Left ventricle myocardium inferior (tissue), 1 donor: ENCODE measurements around the gene PLA2G5. TPM values are rescaled to one million over a fixed set of nuclear protein-coding genes. Genes with fewer than 3 reads are reported as not detected.

Experiments
- DNase-seq: peaks from one replicate; pipeline ENCODE4 v3.0.0-alpha.2; 2020
- H3K27ac ChIP-seq: fragments of 200-600 bp; replicated peaks from 2 replicates; pipeline ENCODE4 v1.8.0; 2021
- H3K27me3 ChIP-seq: fragments of 200-600 bp; 2 replicates; pipeline ENCODE4 v1.8.0; 2021; ENCODE audit warnings: low read depth
- H3K36me3 ChIP-seq: fragments of 200-600 bp; 2 replicates; pipeline ENCODE4 v1.8.0; 2021
- H3K4me1 ChIP-seq: fragments of 200-600 bp; 2 replicates; pipeline ENCODE4 v1.8.0; 2021
- H3K4me3 ChIP-seq: fragments of 200-600 bp; 2 replicates; pipeline ENCODE4 v1.8.0; 2021; ENCODE audit warnings: mild to moderate bottlenecking, moderate library complexity
- H3K9me3 ChIP-seq: fragments of 200-600 bp; replicated peaks from 2 replicates; pipeline ENCODE4 v1.8.0; 2021
- intact Hi-C: fragments of 100-400 bp; cut with micrococcal nuclease; formaldehyde crosslinking; loops from one replicate; pipeline ENCODE4 v1.11.0; 2022
- total RNA-seq: library from RNA; stranded (reverse); fragmentation: NEBNext Ultra II Directional; extraction: Animal tissue kit (Norgen Biotek cat#: 25700); gene quantifications from one replicate; pipeline ENCODE4 v1.2.1, GENCODE V29; 2021
- TF ChIP-seq, protein P1 (sequence below): fragments of 200-600 bp; IDR thresholded peaks from 2 replicates; pipeline ENCODE4 v1.8.0; 2021; ENCODE audit warnings: antibody characterized with exemption, mild to moderate bottlenecking, borderline replicate concordance
- donor health status: DM: no; HTN: yes; CAD: no; lungs with severe emphysema.

The PLA2G5 gene
- total RNA-seq, 1 donor from 2014 or later = 51.4 TPM

DNA sequence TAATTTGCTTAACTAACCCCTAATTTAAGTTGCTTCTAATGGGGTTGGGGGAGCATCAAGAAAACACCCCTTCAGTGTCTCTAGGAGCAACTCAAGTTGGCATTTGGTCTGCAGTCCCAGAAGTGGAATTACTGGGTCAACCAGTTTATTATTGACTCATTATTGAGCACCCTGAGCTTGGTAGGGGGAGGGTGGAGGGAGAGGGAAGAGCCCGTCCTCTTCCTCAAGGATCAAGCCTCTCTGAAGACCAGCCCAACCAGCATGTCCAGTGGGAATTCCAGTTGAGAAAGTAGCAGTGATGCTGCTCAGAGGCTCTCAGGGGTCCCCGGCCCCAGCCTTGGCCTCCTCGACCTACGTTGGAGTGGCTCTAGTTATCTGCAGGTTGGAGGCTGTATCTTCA, 67.1 kb downstream of the PLA2G5 start:
- Histone ChIP-seq H3K4me1 (no peaks in the 10 kb centered on the region), H3K4me3 (no peak overlapping the region), H3K27ac (no peak overlapping the region), H3K27me3 (peaks cover 26% of the 10 kb centered on the region), H3K9me3 (no peaks in the 10 kb centered on the region), H3K36me3 (no peaks in the 10 kb centered on the region)
- DNase-seq = no peak
- TF ChIP-seq, protein P1, sequence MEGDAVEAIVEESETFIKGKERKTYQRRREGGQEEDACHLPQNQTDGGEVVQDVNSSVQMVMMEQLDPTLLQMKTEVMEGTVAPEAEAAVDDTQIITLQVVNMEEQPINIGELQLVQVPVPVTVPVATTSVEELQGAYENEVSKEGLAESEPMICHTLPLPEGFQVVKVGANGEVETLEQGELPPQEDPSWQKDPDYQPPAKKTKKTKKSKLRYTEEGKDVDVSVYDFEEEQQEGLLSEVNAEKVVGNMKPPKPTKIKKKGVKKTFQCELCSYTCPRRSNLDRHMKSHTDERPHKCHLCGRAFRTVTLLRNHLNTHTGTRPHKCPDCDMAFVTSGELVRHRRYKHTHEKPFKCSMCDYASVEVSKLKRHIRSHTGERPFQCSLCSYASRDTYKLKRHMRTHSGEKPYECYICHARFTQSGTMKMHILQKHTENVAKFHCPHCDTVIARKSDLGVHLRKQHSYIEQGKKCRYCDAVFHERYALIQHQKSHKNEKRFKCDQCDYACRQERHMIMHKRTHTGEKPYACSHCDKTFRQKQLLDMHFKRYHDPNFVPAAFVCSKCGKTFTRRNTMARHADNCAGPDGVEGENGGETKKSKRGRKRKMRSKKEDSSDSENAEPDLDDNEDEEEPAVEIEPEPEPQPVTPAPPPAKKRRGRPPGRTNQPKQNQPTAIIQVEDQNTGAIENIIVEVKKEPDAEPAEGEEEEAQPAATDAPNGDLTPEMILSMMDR = no peak
- intact Hi-C loops = no loop called here

DNA sequence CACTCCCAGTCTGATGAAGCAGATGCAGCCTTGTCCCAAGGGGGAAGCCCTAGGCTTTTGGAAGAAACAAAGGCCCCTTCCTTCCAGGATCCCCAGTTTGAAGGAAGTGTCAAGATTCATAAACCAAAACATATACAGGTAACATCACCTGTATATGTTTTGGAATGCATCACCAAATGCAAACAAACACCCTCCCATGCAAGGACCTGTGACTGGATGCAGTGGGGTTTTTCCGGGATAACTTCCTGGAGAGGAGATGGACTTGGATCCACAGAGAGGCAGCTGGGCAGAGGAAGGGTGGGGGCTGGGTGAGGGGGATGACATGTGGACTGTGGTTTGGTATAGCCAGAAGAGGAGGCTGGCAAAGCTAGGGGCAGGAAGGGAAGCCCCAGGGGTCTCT, 67.6 kb downstream of the PLA2G5 start:
- no peak for DNase-seq
- H3K27ac ChIP-seq = no peak overlapping the region
- intact Hi-C loops = no loop called here
- H3K9me3 ChIP-seq = no peaks in the 10 kb centered on the region
- H3K36me3 ChIP-seq = no peaks in the 10 kb centered on the region
- H3K4me3 ChIP-seq = no peak overlapping the region
- TF ChIP-seq, protein P1 = no peak
- peaks cover 26% of the 10 kb centered on the region for H3K27me3 ChIP-seq
- H3K4me1 ChIP-seq = no peaks in the 10 kb centered on the region

DNA sequence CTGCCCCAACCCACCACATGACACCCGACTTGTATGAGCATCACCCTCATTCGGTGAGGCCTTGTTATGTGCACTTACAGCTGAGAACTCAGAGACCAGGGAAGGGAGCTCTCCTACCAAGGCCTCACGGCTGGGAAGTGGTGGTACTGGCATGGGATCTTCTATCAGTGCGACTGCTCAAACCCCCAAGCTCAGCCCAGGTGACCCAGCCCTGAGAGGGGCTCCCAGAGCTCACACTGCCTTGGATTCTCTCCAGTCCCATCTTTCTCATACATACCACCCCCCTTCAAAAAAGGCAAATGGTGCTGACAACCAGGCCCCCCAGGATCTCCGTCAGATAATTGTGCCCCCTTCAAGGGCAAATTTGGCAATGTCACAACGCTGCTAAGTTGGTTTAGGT, 68.4 kb downstream of the PLA2G5 start:
- no peaks in the 10 kb centered on the region for H3K36me3 ChIP-seq
- DNase-seq = no peak
- H3K4me1 ChIP-seq = no peaks in the 10 kb centered on the region
- TF ChIP-seq, protein P1 = no peak
- H3K27me3 ChIP-seq = peaks cover 26% of the 10 kb centered on the region
- intact Hi-C loops = no loop called here
- no peak overlapping the region for H3K4me3 ChIP-seq
- H3K27ac ChIP-seq = no peak overlapping the region
- H3K9me3 ChIP-seq = no peaks in the 10 kb centered on the region

DNA sequence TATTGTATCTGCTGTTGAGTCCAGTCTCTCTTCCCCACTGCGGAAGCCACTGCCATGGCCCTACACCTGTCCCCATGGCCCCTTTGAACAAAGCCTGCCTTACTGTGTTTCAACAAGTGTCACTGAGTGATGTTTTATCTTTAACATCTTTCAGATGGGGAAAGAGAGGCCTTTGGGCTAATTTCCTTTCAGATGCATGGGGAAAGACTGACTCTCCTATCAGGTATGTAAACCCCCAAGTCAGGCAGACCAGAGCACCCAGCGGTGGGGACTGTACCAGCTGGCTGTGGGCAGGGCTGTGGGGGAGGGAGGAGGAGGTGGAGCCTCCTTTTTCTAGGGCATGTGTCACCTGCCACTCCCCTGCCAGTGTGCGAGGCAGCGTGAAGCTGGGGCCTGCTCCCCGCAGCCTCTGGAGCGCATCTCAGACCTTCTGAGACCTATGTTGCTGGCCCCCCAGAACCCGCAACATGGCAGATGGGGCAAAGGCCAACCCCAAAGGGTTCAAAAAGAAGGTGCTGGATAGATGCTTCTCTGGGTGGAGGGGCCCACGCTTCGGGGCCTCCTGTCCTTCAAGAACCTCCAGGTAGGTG, 69.1 kb downstream of the PLA2G5 start, which contains the start of gene PLA2G2F:
Gene PLA2G2F (plus strand): TSS at position 363 of the 590 bp plus-strand sequence. CDS start 105 bp downstream, at position 468.
- TF ChIP-seq, protein P1 = no peak
- no peaks in the 10 kb centered on the region for H3K36me3 ChIP-seq
- H3K4me1 ChIP-seq = no peaks in the 10 kb centered on the region
- no peak for DNase-seq
- peaks cover 25% of the 10 kb centered on the region for H3K27me3 ChIP-seq
- H3K4me3 ChIP-seq = no peak within 1 kb of the TSS
- H3K27ac ChIP-seq = no peak within 1 kb of the TSS
- intact Hi-C loops = no loop called here
- H3K9me3 ChIP-seq = no peaks in the 10 kb centered on the region

- H3K27me3 ChIP-seq = peaks cover 16% of the 10 kb centered on the region
- no peak for DNase-seq
- H3K9me3 ChIP-seq = no peaks in the 10 kb centered on the region
- no peak overlapping the region for H3K4me3 ChIP-seq
- TF ChIP-seq, protein P1 = no peak
- H3K4me1 ChIP-seq = no peaks in the 10 kb centered on the region
- no peaks in the 10 kb centered on the region for H3K36me3 ChIP-seq
- no peak overlapping the region for H3K27ac ChIP-seq
- intact Hi-C loops = no loop called here
Observed at GRCh38 chr1:20139776-20140612, 70.0 kb downstream of the PLA2G5 start.
